Neutrophil (primary cell): Measurements from ENCODE around the gene IL19.

Source experiments
- H3K27ac ChIP-seq: fragments of 200-600 bp; sonication (generic); 2 replicates; pipeline ENCODE4 v1.5.1; 2016; ENCODE audit warnings: mild to moderate bottlenecking, moderate library complexity
- H3K27me3 ChIP-seq: fragments of 200-600 bp; sonication (generic); 2 replicates; pipeline ENCODE4 v1.6.0; 2016; ENCODE audit warnings: mild to moderate bottlenecking
- H3K36me3 ChIP-seq: fragments of 200-600 bp; sonication (generic); 2 replicates; pipeline ENCODE4 v1.5.1; 2017
- H3K4me1 ChIP-seq, 2 experiments: fragments of 200-600 bp in 1 of 2; sonication (generic) in 1 of 2; 1 replicate in 1 of 2; 2 replicates in 1 of 2; pipeline versions ENCODE4 v1.5.1 to v1.6.1; 2013 to 2016; ENCODE audit warnings: low read depth in 1 of 2, low read length in 1 of 2, mild to moderate bottlenecking in 1 of 2, moderate library complexity in 1 of 2; ENCODE audit not compliant: control insufficient read depth in 1 of 2, insufficient read depth in 1 of 2
- H3K4me3 ChIP-seq, 2 experiments: fragments of 200-600 bp in 1 of 2; sonication (generic) in 1 of 2; 1 replicate in 1 of 2; 2 replicates in 1 of 2; pipeline ENCODE4 v1.5.1; 2013 to 2016; ENCODE audit warnings: low read depth in 1 of 2, low read length in 1 of 2, mild to moderate bottlenecking in 1 of 2, moderate library complexity in 1 of 2
- H3K9me3 ChIP-seq: fragments of 200-600 bp; sonication (generic); 2 replicates; pipeline ENCODE4 v1.5.1; 2016
- TF ChIP-seq, protein P1 (sequence below): fragments of 200-600 bp; sonication (generic); IDR thresholded peaks from 2 replicates; pipeline ENCODE4 v1.5.1; 2016; ENCODE audit warnings: antibody characterized with exemption

The IL19 gene

GRCh38 chr1:206868264-206868663, 97.7 kb downstream of the IL19 start:
- Histone ChIP-seq H3K27me3 (peaks cover 37% of the 10 kb centered on the region), H3K4me1 (no peaks in the 10 kb centered on the region), H3K4me3 (no peak overlapping the region), H3K36me3 (no peaks in the 10 kb centered on the region), H3K9me3 (no peaks in the 10 kb centered on the region), H3K27ac (no peak overlapping the region)
- TF ChIP-seq, protein P1, sequence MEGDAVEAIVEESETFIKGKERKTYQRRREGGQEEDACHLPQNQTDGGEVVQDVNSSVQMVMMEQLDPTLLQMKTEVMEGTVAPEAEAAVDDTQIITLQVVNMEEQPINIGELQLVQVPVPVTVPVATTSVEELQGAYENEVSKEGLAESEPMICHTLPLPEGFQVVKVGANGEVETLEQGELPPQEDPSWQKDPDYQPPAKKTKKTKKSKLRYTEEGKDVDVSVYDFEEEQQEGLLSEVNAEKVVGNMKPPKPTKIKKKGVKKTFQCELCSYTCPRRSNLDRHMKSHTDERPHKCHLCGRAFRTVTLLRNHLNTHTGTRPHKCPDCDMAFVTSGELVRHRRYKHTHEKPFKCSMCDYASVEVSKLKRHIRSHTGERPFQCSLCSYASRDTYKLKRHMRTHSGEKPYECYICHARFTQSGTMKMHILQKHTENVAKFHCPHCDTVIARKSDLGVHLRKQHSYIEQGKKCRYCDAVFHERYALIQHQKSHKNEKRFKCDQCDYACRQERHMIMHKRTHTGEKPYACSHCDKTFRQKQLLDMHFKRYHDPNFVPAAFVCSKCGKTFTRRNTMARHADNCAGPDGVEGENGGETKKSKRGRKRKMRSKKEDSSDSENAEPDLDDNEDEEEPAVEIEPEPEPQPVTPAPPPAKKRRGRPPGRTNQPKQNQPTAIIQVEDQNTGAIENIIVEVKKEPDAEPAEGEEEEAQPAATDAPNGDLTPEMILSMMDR, result no peak

DNA sequence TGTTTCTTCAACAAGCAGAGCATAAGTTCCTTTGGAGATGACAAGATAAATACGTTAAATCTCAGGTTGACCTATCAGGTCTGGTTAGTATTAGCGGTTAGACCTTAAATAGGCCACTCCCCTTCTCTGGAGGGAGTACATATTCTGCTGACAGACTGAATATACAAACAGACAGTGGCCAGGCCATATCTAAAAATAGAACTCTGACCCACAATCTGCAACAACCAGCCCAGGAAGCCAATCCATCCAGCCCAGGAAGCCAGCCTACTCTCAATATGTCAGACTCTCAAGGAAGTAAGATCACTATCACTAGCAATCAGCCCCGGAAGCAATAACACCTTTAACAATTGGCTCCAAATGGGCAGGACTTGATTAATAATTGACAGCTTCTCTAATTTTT, 101.6 kb downstream of the IL19 start:
- H3K4me1 ChIP-seq, result no peaks in the 10 kb centered on the region
- H3K9me3 ChIP-seq, result no peaks in the 10 kb centered on the region
- TF ChIP-seq, protein P1, result no peak
- no peak overlapping the region for H3K4me3 ChIP-seq
- no peaks in the 10 kb centered on the region for H3K36me3 ChIP-seq
- H3K27me3 ChIP-seq, result peaks cover 8% of the 10 kb centered on the region
- H3K27ac ChIP-seq, result no peak overlapping the region

GRCh38 chr1:206873603-206874188, 103.1 kb downstream of the IL19 start:
- Histone ChIP-seq H3K4me1 (no peaks in the 10 kb centered on the region), H3K4me3 (no peak overlapping the region), H3K27ac (no peak overlapping the region), H3K36me3 (no peaks in the 10 kb centered on the region), H3K27me3 (no peaks in the 10 kb centered on the region), H3K9me3 (no peaks in the 10 kb centered on the region)
- TF ChIP-seq, protein P1, result no peak

DNA sequence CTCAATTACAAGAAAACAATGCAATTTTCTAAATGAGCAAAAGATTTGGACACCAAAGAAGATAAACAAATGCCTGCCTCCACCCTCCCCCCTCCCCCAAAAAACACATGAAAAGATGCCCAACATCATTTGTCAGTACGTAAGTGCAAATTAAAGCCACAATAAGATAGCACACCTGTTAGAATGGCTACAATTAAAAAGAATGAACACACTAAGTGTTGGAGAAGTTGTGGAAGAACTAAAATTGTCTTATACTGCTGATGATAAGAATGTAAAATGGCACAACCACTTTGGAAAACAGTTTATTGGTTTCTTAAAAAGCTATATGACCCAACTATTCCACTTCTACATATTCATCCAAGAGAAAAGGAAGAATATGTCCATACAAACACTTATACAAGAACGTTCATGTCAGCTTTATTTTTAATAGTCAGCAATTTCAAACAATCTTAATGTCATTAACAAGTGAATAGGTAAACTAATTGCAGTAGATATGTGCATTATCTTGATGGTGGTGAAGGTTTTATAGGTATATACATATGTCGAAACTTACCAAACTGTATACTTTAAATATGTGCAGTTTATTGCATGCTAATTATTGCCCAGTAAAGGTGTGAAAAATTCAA, 105.3 kb downstream of the IL19 start:
- Histone ChIP-seq H3K27ac (no peak overlapping the region), H3K27me3 (no peaks in the 10 kb centered on the region), H3K9me3 (no peaks in the 10 kb centered on the region), H3K4me3 (no peak overlapping the region), H3K4me1 (no peaks in the 10 kb centered on the region), H3K36me3 (no peaks in the 10 kb centered on the region)
- TF ChIP-seq, protein P1, result no peak

DNA sequence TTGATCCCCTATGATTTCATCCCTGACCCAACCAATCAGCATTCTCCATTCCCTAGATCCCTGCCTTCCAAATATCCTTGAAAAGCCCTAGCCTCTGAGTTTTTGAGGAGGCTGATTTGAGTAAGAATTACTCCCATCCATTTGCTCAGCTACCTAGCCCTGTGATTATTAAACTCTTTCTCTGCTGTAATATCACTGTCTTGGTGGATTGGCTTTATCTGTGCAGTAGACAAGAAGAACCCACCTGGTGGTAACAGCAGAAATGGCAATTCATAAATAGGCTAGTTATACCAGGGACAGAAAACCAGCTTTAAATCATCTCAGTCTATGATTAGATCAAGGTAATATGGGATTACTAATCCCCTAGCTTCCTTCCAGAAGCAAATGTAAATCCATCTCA, 107.9 kb downstream of the IL19 start:
- TF ChIP-seq, protein P1, result no peak
- no peaks in the 10 kb centered on the region for H3K4me1 ChIP-seq
- no peaks in the 10 kb centered on the region for H3K36me3 ChIP-seq
- H3K27ac ChIP-seq, result no peak overlapping the region
- H3K27me3 ChIP-seq, result no peaks in the 10 kb centered on the region
- no peaks in the 10 kb centered on the region for H3K9me3 ChIP-seq
- H3K4me3 ChIP-seq, result no peak overlapping the region
